HepG2 (cell line): Measurements from ENCODE around the gene ATIC. TPM values are rescaled to one million over a fixed set of nuclear protein-coding genes. Genes with fewer than 3 reads are reported as not detected.

Experiments
- ATAC-seq: fragments of 200-7000 bp; cut with Tn5 transposase; 3 replicates; pipeline ENCODE4 v1.9.1; 2020; ENCODE audit warnings: mild to moderate bottlenecking, moderate library complexity
- BruUV-seq: library from RNA; stranded (reverse); fragments of 400-500 nt; replicated peaks from 2 replicates; lab custom pipeline; 2021; lab: Mats Ljungman, UMichigan
- CTCF ChIA-PET: fragments of 300-600 bp; formaldehyde crosslinking; extraction: SDS; loops from one replicate; lab custom pipeline; 2021; ENCODE audit warnings: low total read pairs, inconsistent platforms, low intra/inter-chr PET ratio; lab: Yijun Ruan, JAX
- POLR2A ChIA-PET: fragments of 350-600 bp; sonication (Branson Sonifier 250); formaldehyde crosslinking; loops from one replicate; lab custom pipeline; 2020; ENCODE audit warnings: antibody characterized with exemption, inconsistent platforms; lab: Yijun Ruan, JAX
- DNase-seq: peaks from one replicate; pipeline ENCODE4 v3.0.0-alpha.2; 2015; ENCODE audit warnings: low spot score
- FAIRE-seq: peaks from 3 replicates; lab custom pipeline; 2011; peaks lifted over from hg19 to GRCh38; lab: Jason Lieb, UNC
- H2AFZ ChIP-seq: one replicate; pipeline ENCODE4 v1.6.1; 2011; ENCODE audit warnings: low read length, inconsistent platforms
- H3K27ac ChIP-seq: fragments of 300-600 bp; 3 replicates; pipeline ENCODE4 v1.8.0; 2011; ENCODE audit warnings: mixed run types, mild to moderate bottlenecking, mixed read lengths, low read length, inconsistent platforms; ENCODE audit not compliant: insufficient read depth; ENCODE audit errors: extremely low read length
- H3K27me3 ChIP-seq, 2 experiments: fragments of 200-600 bp in 1 of 2; 2 replicates in 1 of 2; 3 replicates in 1 of 2; pipeline versions ENCODE4 v1.6.0 to v1.8.0; 2011; ENCODE audit warnings: low read length in 2 of 2, mild to moderate bottlenecking in 2 of 2, moderate library complexity in 2 of 2, inconsistent platforms in 1 of 2; ENCODE audit not compliant: insufficient read depth in 2 of 2, control insufficient read depth in 1 of 2
- H3K36me3 ChIP-seq, 2 experiments: fragments of 200-600 bp in 1 of 2; replicated peaks in 1 of 2; 2 replicates in 1 of 2; 3 replicates in 1 of 2; pipeline versions ENCODE4 v1.5.1 to v1.8.0; 2011; ENCODE audit warnings: low read length in 2 of 2, inconsistent platforms in 1 of 2; ENCODE audit not compliant: insufficient read depth in 2 of 2, control insufficient read depth in 1 of 2
- H3K4me1 ChIP-seq: 2 replicates; pipeline ENCODE4 v1.5.1; 2012; ENCODE audit warnings: low read length, inconsistent platforms; ENCODE audit not compliant: insufficient read depth
- H3K4me2 ChIP-seq: 2 replicates; pipeline ENCODE4 v1.6.0; 2011; ENCODE audit warnings: low read depth, low read length, inconsistent platforms
- H3K4me3 ChIP-seq, 3 experiments: fragments of 200-600 bp in 1 of 3; sonication (generic), shearing (Covaris generic) in 1 of 3; replicated peaks in 1 of 3; 2 replicates each; pipeline ENCODE4 v1.5.1; 2011 to 2016; ENCODE audit warnings: low read length in 3 of 3, inconsistent platforms in 2 of 3, low read depth in 2 of 3, mild to moderate bottlenecking in 2 of 3, control low read depth in 1 of 3, mixed read lengths in 1 of 3; ENCODE audit not compliant: insufficient read depth in 1 of 3
- H3K79me2 ChIP-seq: one replicate; pipeline ENCODE4 v1.6.1; 2011; ENCODE audit warnings: low read length, inconsistent platforms; ENCODE audit not compliant: insufficient read depth
- H3K9ac ChIP-seq: 2 replicates; pipeline ENCODE4 v1.6.0; 2011; ENCODE audit warnings: mild to moderate bottlenecking, low read depth, low read length, inconsistent platforms; ENCODE audit not compliant: insufficient read depth
- H3K9me3 ChIP-seq: 2 replicates; pipeline ENCODE4 v1.5.1; 2012; ENCODE audit warnings: mild to moderate bottlenecking, low read length
- H4K20me1 ChIP-seq: 2 replicates; pipeline ENCODE4 v1.6.0; 2011; ENCODE audit warnings: inconsistent platforms, mild to moderate bottlenecking, low read length, moderate library complexity; ENCODE audit not compliant: insufficient read depth
- JARID2 ChIP-seq: sonication (generic); formaldehyde crosslinking; IDR thresholded peaks from 2 replicates; pipeline ENCODE4 v1.8.1; 2023; ENCODE audit warnings: missing genetic modification reagents, inconsistent platforms; ENCODE audit not compliant: insufficient replicate concordance
- MAFG ChIP-seq: sonication (generic); formaldehyde crosslinking; IDR thresholded peaks from 2 replicates; pipeline ENCODE4 v1.5.1; 2020; ENCODE audit warnings: mild to moderate bottlenecking, missing genetic modification reagents
- NFAT5 ChIP-seq: sonication (generic); formaldehyde crosslinking; IDR thresholded peaks from 2 replicates; pipeline ENCODE4 v1.4.0; 2020; ENCODE audit warnings: missing genetic modification reagents
- NFIB ChIP-seq: sonication (generic); formaldehyde crosslinking; IDR thresholded peaks from 2 replicates; pipeline ENCODE4 v1.9.0; 2021; ENCODE audit warnings: missing genetic modification reagents, mild to moderate bottlenecking, borderline replicate concordance
- POLR2A ChIP-seq, 2 experiments: IDR thresholded peaks; 2 replicates each; pipeline ENCODE4 v1.6.1; 2011; ENCODE audit warnings: low read depth in 2 of 2, low read length in 2 of 2, mild to moderate bottlenecking in 1 of 2, moderate library complexity in 1 of 2; ENCODE audit not compliant: insufficient read depth in 1 of 2
- RBFOX2 ChIP-seq: fragments of 200-400 bp; formaldehyde crosslinking; IDR thresholded peaks from 2 replicates; pipeline ENCODE4 v1.6.1; 2017; ENCODE audit warnings: low read depth, mild to moderate bottlenecking, low read length
- RBM22 ChIP-seq: fragments of 200-400 bp; formaldehyde crosslinking; optimal IDR thresholded peaks from 2 replicates; pipeline ENCODE3; 2017; ENCODE audit warnings: mild to moderate bottlenecking, low read length, moderate library complexity
- RELA ChIP-seq: sonication (generic); formaldehyde crosslinking; IDR thresholded peaks from 2 replicates; pipeline ENCODE4 v1.4.0; 2020; ENCODE audit warnings: missing genetic modification reagents
- RFX3 ChIP-seq: IDR thresholded peaks from 2 replicates; pipeline ENCODE4 v1.6.1; 2016; ENCODE audit warnings: missing biosample characterization, missing genetic modification reagents
- SMYD3 ChIP-seq: sonication (generic); formaldehyde crosslinking; IDR thresholded peaks from 2 replicates; pipeline ENCODE4 v1.8.1; 2023; ENCODE audit warnings: mild to moderate bottlenecking, missing genetic modification reagents
- SOX13 ChIP-seq, 3 experiments: fragments of 450-650 bp in 1 of 3; sonication (generic) in 1 of 3; formaldehyde crosslinking in 1 of 3; IDR thresholded peaks in 2 of 3; conservative IDR thresholded peaks in 1 of 3; 2 replicates each; pipeline versions ENCODE4 v1.5.0 to v1.6.1; 2016 to 2020; ENCODE audit warnings: antibody characterized with exemption in 1 of 3, mild to moderate bottlenecking in 1 of 3, missing compliant biosample characterization in 1 of 3, missing genetic modification reagents in 1 of 3, moderate library complexity in 1 of 3
- USF2 ChIP-seq, 2 experiments: sonication (generic) in 1 of 2; formaldehyde crosslinking in 1 of 2; IDR thresholded peaks; 2 replicates each; pipeline versions ENCODE4 v1.5.1 to v1.6.1; 2011 to 2020; ENCODE audit warnings: borderline replicate concordance in 1 of 2, low read depth in 1 of 2, low read length in 1 of 2, mild to moderate bottlenecking in 1 of 2, missing genetic modification reagents in 1 of 2, moderate library complexity in 1 of 2
- ZBTB20 ChIP-seq: sonication (generic); formaldehyde crosslinking; IDR thresholded peaks from 2 replicates; pipeline ENCODE4 v1.8.1; 2023; ENCODE audit warnings: missing genetic modification reagents, low read depth, mild to moderate bottlenecking, borderline replicate concordance
- ZNF337 ChIP-seq: sonication (generic); formaldehyde crosslinking; IDR thresholded peaks from 2 replicates; pipeline ENCODE4 v1.5.1; 2020; ENCODE audit warnings: missing genetic modification reagents, low read depth, mild to moderate bottlenecking, borderline replicate concordance
- ZNF558 ChIP-seq: sonication (generic); formaldehyde crosslinking; IDR thresholded peaks from 2 replicates; pipeline ENCODE4 v1.9.0; 2022; ENCODE audit warnings: mild to moderate bottlenecking, missing genetic modification reagents, borderline replicate concordance
- ZNF670 ChIP-seq: sonication (generic); formaldehyde crosslinking; IDR thresholded peaks from 2 replicates; pipeline ENCODE4 v1.8.0; 2022; ENCODE audit warnings: mild to moderate bottlenecking, missing genetic modification reagents, borderline replicate concordance
- WGBS: methylation state at CpG from one replicate; pipeline ENCODE4 v1.1.6; 2017; ENCODE audit warnings: low lambda C conversion rate; 5-methylcytosine and 5-hydroxymethylcytosine counted together
- in situ Hi-C: cut with HindIII; loops from 2 replicates; pipeline ENCODE4 v1.10.0; 2017; ENCODE audit warnings: low pct_unique_long_range_greater_than_20kb; ENCODE audit not compliant: extremely low pct_ligation_motif_present
- intact Hi-C: fragments of 100-400 bp; cut with micrococcal nuclease; formaldehyde crosslinking; loops from one replicate; pipeline ENCODE4 v1.10.0; 2022; ENCODE audit not compliant: unreplicated experiment
- polyA plus RNA-seq, 8 experiments: library from polyadenylated mRNA; depleted of rRNA in 3 of 8; stranded (reverse) in 7 of 8; unstranded in 1 of 8; fragments of >200 nt; fragmentation: Illumina TruSeq in 4 of 8; extraction: Trizol in 4 of 8; gene quantifications; 2 replicates each; pipeline versions ENCODE4 v1.2.1 to v1.2.3, GENCODE V29; 2011 to 2016; ENCODE audit warnings: low read depth in 4 of 8, missing spikeins in 1 of 8, mixed read lengths in 1 of 8; ENCODE audit not compliant: insufficient read depth in 1 of 8
- total RNA-seq, 5 experiments: library from RNA; depleted of rRNA; stranded (reverse); fragments of >200 nt; fragmentation: Illumina TruSeq; extraction: Trizol; gene quantifications; 2 replicates each; pipeline ENCODE4 v1.2.3, GENCODE V29; 2016; ENCODE audit warnings: low read depth in 1 of 5

Gene ATIC
- total and polyA plus RNA-seq, 2 of the 13 experiments (the other 11 are each of a cell fraction or from before 2014, with no cell fraction given), result 89.8 to 146 TPM

- H3K4me2 ChIP-seq, result no peak overlapping the region
- H3K36me3 ChIP-seq, result peaks cover 49 to 97% of the 10 kb centered on the region in 2 experiments
- no peak overlapping the region for H2AFZ ChIP-seq
- peaks cover 9% of the 10 kb centered on the region for H4K20me1 ChIP-seq
- in situ Hi-C loops (no loop called here), intact Hi-C loops (no loop called here)
- no peak overlapping the region for H3K4me3 ChIP-seq
- DNase-seq, result no peak
- FAIRE-seq, result no peak
- ATAC-seq, result peak; percentile 2; the same call in 2 of the 3 replicates
- H3K27ac ChIP-seq, result no peak overlapping the region
- no peaks in the 10 kb centered on the region for H3K79me2 ChIP-seq
- H3K9ac ChIP-seq, result no peak overlapping the region
- WGBS, result 86% methylated on average over 2 of the region's 2 CpGs
- H3K4me1 ChIP-seq, result no peaks in the 10 kb centered on the region
- H3K9me3 ChIP-seq, result no peaks in the 10 kb centered on the region
- ChIA-PET CTCF (no interaction called here), POLR2A (interaction anchor here (0.6 kb wide), 1 partner anchor 12 kb away, joined by 6 read pairs; no protein-coding TSS in a partner anchor)
- BruUV-seq, result no TSS peak
- H3K27me3 ChIP-seq, result no peaks in the 10 kb centered on the region
- TF ChIP-seq RBM22 (peak; percentile 98), RBFOX2 (0 out of 2 replicates have a peak, but pooled peaks have one; percentile 8), JARID2 (CRISPR knock-in tag) (no peak), ZNF670 (CRISPR knock-in tag) (no peak), USF2 (IDR thresholded peaks at IDR 0.05; ENCODE audit: low read depth, low read length) (no peak), USF2 (CRISPR knock-in tag; IDR thresholded peaks at IDR 0.05; ENCODE audit: borderline replicate concordance) (no peak), RELA (CRISPR knock-in tag) (no peak), ZNF558 (CRISPR knock-in tag) (no peak), ZNF337 (CRISPR knock-in tag) (no peak), POLR2A (IDR thresholded peaks at IDR 0.05; ENCODE audit: insufficient read depth in 1 of 2, low read depth in 2 of 2, low read length in 2 of 2) (peak in 1 of 2 experiments; percentile 42; a peak in 1 of 4 replicates), NFAT5 (CRISPR knock-in tag) (no peak), MAFG (CRISPR knock-in tag) (no peak), SOX13 (IDR thresholded peaks at IDR 0.05) (no peak), SOX13 (CRISPR knock-in tag; conservative IDR thresholded peaks at IDR 0.05 in 1 of 2, IDR thresholded peaks at IDR 0.05 in 1 of 2) (peak in 1 of 2 experiments; percentile 88; a peak in 1 of 4 replicates), NFIB (CRISPR knock-in tag) (no peak), RFX3 (CRISPR knock-in tag) (no peak), SMYD3 (no peak), ZBTB20 (CRISPR knock-in tag) (no peak)
These were observed 65.4 kb downstream of the ATIC start for GRCh38 chr2:215377283-215377682.
